ENCODE measurements around the gene SH3BP4. TPM values are rescaled to one million over a fixed set of nuclear protein-coding genes. Genes with fewer than 3 reads are reported as not detected.

SH3BP4 gene
- total and polyA plus RNA-seq, 2 experiments from 2014 or later: 59.3 to 100 TPM

DNA sequence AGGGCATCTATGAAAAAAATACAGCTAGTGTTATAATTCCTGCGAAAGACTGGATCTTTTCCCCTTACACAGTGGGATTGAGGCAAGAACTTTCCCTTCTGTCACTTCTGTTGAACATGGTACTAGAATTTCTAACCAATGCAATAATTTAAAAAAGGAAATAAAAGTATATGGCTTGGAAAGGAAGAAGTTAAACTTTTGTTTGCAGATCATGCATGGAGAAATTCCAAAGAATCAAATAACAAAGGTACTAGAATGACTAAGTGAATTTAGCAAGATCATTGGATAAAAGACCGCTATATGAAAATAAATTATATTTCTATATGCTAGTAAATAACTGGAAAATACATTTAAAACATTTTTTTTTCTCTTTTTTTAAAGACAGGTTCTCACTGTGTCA, 31.0 kb upstream of the SH3BP4 start:
- Histone ChIP-seq H3K36me3 (ENCODE audit: low read depth) (no peaks in the 10 kb centered on the region), H3K4me1 (ENCODE audit: insufficient read depth) (peaks cover 5% of the 10 kb centered on the region; the same call in 1 of the 2 replicates), H3F3A (ENCODE audit: insufficient read depth) (0 out of 2 replicates have a peak, but pooled peaks cover 4% of the 10 kb centered on the region), H3K9me2 (ENCODE audit: insufficient read depth) (no peaks in the 10 kb centered on the region), H3K9me3 (ENCODE audit: low read depth) (no peaks in the 10 kb centered on the region), H3K27me3 (replicated peaks; ENCODE audit: insufficient read depth) (0 out of 2 replicates have a peak, but pooled peaks cover 6% of the 10 kb centered on the region), H3K4me3 (no peak overlapping the region), H3K4me2 (ENCODE audit: unreplicated experiment) (no peak overlapping the region), H4K20me1 (ENCODE audit: insufficient read depth) (no peaks in the 10 kb centered on the region), H3K79me2 (ENCODE audit: insufficient read depth) (no peaks in the 10 kb centered on the region), H3K9ac (no peak overlapping the region), H2AFZ (no peak overlapping the region), H3K27ac (no peak overlapping the region)
- TF ChIP-seq EZH2 (IDR thresholded peaks at IDR 0.05; ENCODE audit: insufficient read depth, poor library complexity, severe bottlenecking) (no peak), EZH2phosphoT487 (IDR thresholded peaks at IDR 0.05; ENCODE audit: insufficient read depth, low read depth) (no peak)
- in situ Hi-C loops (cut with MboI): no loop called here
- DNase-seq: no peak
- 90% methylated on average over 2 of the region's 2 CpGs for WGBS, 2 experiments (ENCODE audit: low coverage in 1 of 2, low lambda C conversion rate in 2 of 2, missing lambda C conversion rate in 2 of 2)

GRCh38 chr2:234929002-234929401, 22.8 kb upstream of the SH3BP4 start:
- Histone ChIP-seq H2AFZ (no peak overlapping the region), H3K9me3 (ENCODE audit: low read depth) (no peaks in the 10 kb centered on the region), H3K27me3 (replicated peaks; ENCODE audit: insufficient read depth) (0 out of 2 replicates have a peak, but pooled peaks cover 6% of the 10 kb centered on the region), H3K36me3 (ENCODE audit: low read depth) (no peaks in the 10 kb centered on the region), H3K9ac (no peak overlapping the region), H3K4me3 (no peak overlapping the region), H4K20me1 (ENCODE audit: insufficient read depth) (no peaks in the 10 kb centered on the region), H3K27ac (no peak overlapping the region), H3F3A (ENCODE audit: insufficient read depth) (no peaks in the 10 kb centered on the region), H3K4me1 (ENCODE audit: insufficient read depth) (no peaks in the 10 kb centered on the region), H3K4me2 (ENCODE audit: unreplicated experiment) (no peak overlapping the region), H3K9me2 (ENCODE audit: insufficient read depth) (no peaks in the 10 kb centered on the region), H3K79me2 (ENCODE audit: insufficient read depth) (no peaks in the 10 kb centered on the region)
- no peak for DNase-seq
- in situ Hi-C loops (cut with MboI): no loop called here
- 82 to 83% methylated on average over 11 of the region's 11 CpGs for WGBS, 2 experiments (ENCODE audit: low coverage in 1 of 2, low lambda C conversion rate in 2 of 2, missing lambda C conversion rate in 2 of 2)
- TF ChIP-seq EZH2 (IDR thresholded peaks at IDR 0.05; ENCODE audit: insufficient read depth, poor library complexity, severe bottlenecking): no peak
- TF ChIP-seq EZH2phosphoT487 (IDR thresholded peaks at IDR 0.05; ENCODE audit: insufficient read depth, low read depth): no peak

DNA sequence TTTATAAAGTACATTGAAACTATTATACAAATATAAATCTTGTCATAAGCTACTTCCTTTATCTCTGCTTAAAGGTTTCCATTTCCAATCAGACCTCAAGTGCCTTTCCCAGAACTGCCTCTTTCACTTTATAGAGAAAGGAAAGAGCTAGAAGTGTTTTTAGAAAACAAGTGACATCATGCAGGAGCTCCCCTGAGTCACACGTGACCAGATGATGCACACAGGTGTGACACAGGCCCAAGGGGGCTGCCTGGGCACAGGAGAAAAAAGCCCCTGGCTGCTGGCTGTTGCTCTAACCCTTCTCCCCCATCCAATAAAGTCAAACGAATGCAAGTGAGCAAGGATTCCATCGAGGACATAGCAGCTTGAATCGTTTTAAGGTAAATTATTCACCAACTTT, 21.4 kb upstream of the SH3BP4 start:
- Histone ChIP-seq H3K27me3 (replicated peaks; ENCODE audit: insufficient read depth) (0 out of 2 replicates have a peak, but pooled peaks cover under 1% of the 10 kb centered on the region), H3K79me2 (ENCODE audit: insufficient read depth) (no peaks in the 10 kb centered on the region), H4K20me1 (ENCODE audit: insufficient read depth) (no peaks in the 10 kb centered on the region), H3K9me2 (ENCODE audit: insufficient read depth) (no peaks in the 10 kb centered on the region), H2AFZ (no peak overlapping the region), H3K4me3 (no peak overlapping the region), H3K4me2 (ENCODE audit: unreplicated experiment) (no peak overlapping the region), H3K27ac (no peak overlapping the region), H3K36me3 (ENCODE audit: low read depth) (no peaks in the 10 kb centered on the region), H3K4me1 (ENCODE audit: insufficient read depth) (no peaks in the 10 kb centered on the region), H3K9me3 (ENCODE audit: low read depth) (no peaks in the 10 kb centered on the region), H3F3A (ENCODE audit: insufficient read depth) (no peaks in the 10 kb centered on the region), H3K9ac (no peak overlapping the region)
- in situ Hi-C loops (cut with MboI): no loop called here
- TF ChIP-seq EZH2 (IDR thresholded peaks at IDR 0.05; ENCODE audit: insufficient read depth, poor library complexity, severe bottlenecking): no peak
- TF ChIP-seq EZH2phosphoT487 (IDR thresholded peaks at IDR 0.05; ENCODE audit: insufficient read depth, low read depth): no peak
- DNase-seq: no peak
- WGBS, 2 experiments (ENCODE audit: low coverage in 1 of 2, low lambda C conversion rate in 2 of 2, missing lambda C conversion rate in 2 of 2): 81 to 83% methylated on average over 4 of the region's 4 CpGs

DNA sequence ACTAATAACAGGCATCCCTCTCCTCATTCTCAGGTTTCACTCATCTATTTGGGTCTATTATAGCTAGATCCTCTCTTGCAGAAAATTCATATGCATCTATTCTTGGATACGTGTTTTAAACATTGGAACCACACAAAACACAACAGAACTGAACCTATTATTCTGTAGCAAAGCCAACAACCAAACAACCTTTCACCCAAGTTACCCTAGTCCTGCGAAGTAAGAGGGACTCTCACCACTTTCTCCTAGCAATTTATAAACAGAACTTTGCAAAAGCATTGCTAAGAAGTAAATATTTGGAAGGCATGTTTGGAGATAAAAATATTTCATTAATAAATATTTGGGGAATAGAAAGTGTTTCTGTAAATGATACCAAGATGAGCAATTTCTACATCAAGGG, 20.4 kb upstream of the SH3BP4 start:
- WGBS, 2 experiments (ENCODE audit: low coverage in 1 of 2, low lambda C conversion rate in 2 of 2, missing lambda C conversion rate in 2 of 2): 62 to 76% methylated on average over 2 of the region's 2 CpGs
- TF ChIP-seq EZH2 (IDR thresholded peaks at IDR 0.05; ENCODE audit: insufficient read depth, poor library complexity, severe bottlenecking) (no peak), EZH2phosphoT487 (IDR thresholded peaks at IDR 0.05; ENCODE audit: insufficient read depth, low read depth) (no peak)
- Histone ChIP-seq H3K4me2 (ENCODE audit: unreplicated experiment) (no peak overlapping the region), H3F3A (ENCODE audit: insufficient read depth) (no peaks in the 10 kb centered on the region), H3K36me3 (ENCODE audit: low read depth) (no peaks in the 10 kb centered on the region), H3K9me2 (ENCODE audit: insufficient read depth) (no peaks in the 10 kb centered on the region), H2AFZ (no peak overlapping the region), H3K4me1 (ENCODE audit: insufficient read depth) (no peaks in the 10 kb centered on the region), H3K9ac (no peak overlapping the region), H3K4me3 (no peak overlapping the region), H3K27ac (no peak overlapping the region), H3K79me2 (ENCODE audit: insufficient read depth) (no peaks in the 10 kb centered on the region), H3K9me3 (ENCODE audit: low read depth) (no peaks in the 10 kb centered on the region), H3K27me3 (replicated peaks; ENCODE audit: insufficient read depth) (no peaks in the 10 kb centered on the region), H4K20me1 (ENCODE audit: insufficient read depth) (no peaks in the 10 kb centered on the region)
- no peak for DNase-seq
- in situ Hi-C loops (cut with MboI): no loop called here

Measured in GM23248 (cell line).